Fibroblast of lung (primary cell): ENCODE data around the gene BCL11A. TPM values are rescaled to one million over a fixed set of nuclear protein-coding genes. Genes with fewer than 3 reads are reported as not detected.

Experiments used
- DNase-seq, 2 donors: peaks; one replicate each; pipeline versions ENCODE4 v3.0.0 to v3.0.0-alpha.2; 2010; ENCODE audit warnings: low read depth in 2 of 2
- H2AFZ ChIP-seq: 2 replicates; pipeline ENCODE4 v1.5.1; 2012; ENCODE audit warnings: low read length, control low read depth, inconsistent platforms
- H3K27ac ChIP-seq: 2 replicates; pipeline ENCODE4 v1.5.1; 2011; ENCODE audit warnings: low read length, control low read depth; ENCODE audit not compliant: insufficient read depth
- H3K27me3 ChIP-seq: 2 replicates; pipeline ENCODE4 v1.5.1; 2011; ENCODE audit warnings: mild to moderate bottlenecking, low read length; ENCODE audit not compliant: control insufficient read depth, insufficient read depth
- H3K36me3 ChIP-seq: 2 replicates; pipeline ENCODE4 v1.5.1; 2011; ENCODE audit warnings: low read length; ENCODE audit not compliant: control insufficient read depth, insufficient read depth
- H3K4me1 ChIP-seq: 2 replicates; pipeline ENCODE4 v1.5.1; 2011; ENCODE audit warnings: low read length; ENCODE audit not compliant: control insufficient read depth, insufficient read depth; ENCODE audit errors: extremely low read depth
- H3K4me2 ChIP-seq: 2 replicates; pipeline ENCODE4 v1.5.1; 2011; ENCODE audit warnings: low read length, control low read depth; ENCODE audit not compliant: insufficient read depth; ENCODE audit errors: extremely low read depth
- H3K4me3 ChIP-seq, 4 experiments: fragments of 200-600 bp in 1 of 4; sonication (generic) in 1 of 4; replicated peaks in 1 of 4; 2 replicates each; pipeline ENCODE4 v1.5.1; 2011 to 2016; ENCODE audit warnings: low read length in 4 of 4, low read depth in 3 of 4, mild to moderate bottlenecking in 3 of 4, control low read depth in 2 of 4, inconsistent platforms in 1 of 4, mixed read lengths in 1 of 4; ENCODE audit not compliant: insufficient read depth in 1 of 4; ENCODE audit errors: control extremely low read depth in 1 of 4
- H3K79me2 ChIP-seq: 2 replicates; pipeline ENCODE4 v1.5.1; 2012; ENCODE audit warnings: mild to moderate bottlenecking, low read length, inconsistent platforms; ENCODE audit not compliant: control insufficient read depth, insufficient read depth
- H3K9ac ChIP-seq: 2 replicates; pipeline ENCODE4 v1.5.1; 2011; ENCODE audit warnings: mild to moderate bottlenecking, low read length, control low read depth; ENCODE audit not compliant: insufficient read depth
- H3K9me3 ChIP-seq: 2 replicates; pipeline ENCODE4 v1.5.1; 2012; ENCODE audit warnings: low read depth, low read length; ENCODE audit not compliant: control insufficient read depth, insufficient read depth
- H4K20me1 ChIP-seq: 2 replicates; pipeline ENCODE4 v1.5.1; 2011; ENCODE audit warnings: low read length; ENCODE audit not compliant: control insufficient read depth, insufficient read depth; ENCODE audit errors: extremely low read depth
- CTCF ChIP-seq, 2 donors: IDR thresholded peaks in 1 of 2; conservative IDR thresholded peaks in 1 of 2; 1 replicate in 1 of 2; 2 replicates in 1 of 2; pipeline ENCODE4 v1.5.1; 2011 to 2012; ENCODE audit warnings: low read length in 2 of 2, control low read depth in 1 of 2, inconsistent platforms in 1 of 2, low read depth in 1 of 2, mild to moderate bottlenecking in 1 of 2
- EZH2 ChIP-seq: IDR thresholded peaks from 2 replicates; pipeline ENCODE4 v1.5.1; 2012; ENCODE audit warnings: low read length, control low read depth, mild to moderate bottlenecking; ENCODE audit errors: missing control alignments
- polyA plus RNA-seq, 2 donors: library from polyadenylated mRNA; depleted of rRNA in 1 of 2; stranded (reverse) in 1 of 2; unstranded in 1 of 2; fragments of >200 nt; gene quantifications; 2 replicates each; pipeline ENCODE4 v1.2.1, GENCODE V29; 2011 to 2012; ENCODE audit warnings: missing spikeins in 1 of 2
- total RNA-seq: library from RNA; depleted of rRNA; stranded (reverse); fragments of >200 nt; gene quantifications from 2 replicates; pipeline ENCODE4 v1.2.1, GENCODE V29; 2014

Gene BCL11A
- total and polyA plus RNA-seq, 2 donors (not counting 1 experiment from before 2014, with no cell fraction given) = 0.09 to 0.17 TPM

GRCh38 chr2:60479226-60480088, 74.0 kb downstream of the BCL11A start:
- Histone ChIP-seq H3K9me3 (no peaks in the 10 kb centered on the region), H3K9ac (no peak overlapping the region), H3K4me1 (peaks cover 3% of the 10 kb centered on the region), H3K4me3 (no peak overlapping the region), H3K27me3 (no peaks in the 10 kb centered on the region), H3K79me2 (no peaks in the 10 kb centered on the region), H3K36me3 (no peaks in the 10 kb centered on the region), H3K4me2 (no peak overlapping the region), H4K20me1 (no peaks in the 10 kb centered on the region), H3K27ac (no peak overlapping the region), H2AFZ (no peak overlapping the region)
- TF ChIP-seq EZH2 = no peak
- no peak for TF ChIP-seq CTCF (conservative IDR thresholded peaks at IDR 0.05 in 1 of 2, IDR thresholded peaks at IDR 0.05 in 1 of 2; ENCODE audit: low read depth in 1 of 2, low read length in 2 of 2)
- no peak for DNase-seq

- no peaks in the 10 kb centered on the region for H3K4me1 ChIP-seq
- H3K9ac ChIP-seq = no peak overlapping the region
- TF ChIP-seq EZH2 = no peak
- DNase-seq = no peak
- H3K27me3 ChIP-seq = no peaks in the 10 kb centered on the region
- no peak overlapping the region for H3K4me2 ChIP-seq
- no peak overlapping the region for H3K27ac ChIP-seq
- H2AFZ ChIP-seq = no peak overlapping the region
- H4K20me1 ChIP-seq = no peaks in the 10 kb centered on the region
- H3K79me2 ChIP-seq = no peaks in the 10 kb centered on the region
- H3K36me3 ChIP-seq = no peaks in the 10 kb centered on the region
- H3K9me3 ChIP-seq = no peaks in the 10 kb centered on the region
- H3K4me3 ChIP-seq = no peak overlapping the region
These were observed 74.8 kb downstream of the BCL11A start for GRCh38 chr2:60478660-60479059.

GRCh38 chr2:60476206-60476954, 77.1 kb downstream of the BCL11A start:
- Histone ChIP-seq H3K79me2 (no peaks in the 10 kb centered on the region), H3K27me3 (no peaks in the 10 kb centered on the region), H2AFZ (no peak overlapping the region), H3K9ac (no peak overlapping the region), H3K4me3 (no peak overlapping the region), H3K9me3 (no peaks in the 10 kb centered on the region), H3K27ac (no peak overlapping the region), H3K4me2 (no peak overlapping the region), H3K36me3 (no peaks in the 10 kb centered on the region), H3K4me1 (no peaks in the 10 kb centered on the region), H4K20me1 (no peaks in the 10 kb centered on the region)
- no peak for DNase-seq
- TF ChIP-seq EZH2 = no peak
- no peak for TF ChIP-seq CTCF (conservative IDR thresholded peaks at IDR 0.05 in 1 of 2, IDR thresholded peaks at IDR 0.05 in 1 of 2; ENCODE audit: low read depth in 1 of 2, low read length in 2 of 2)
